HL-60 (cell line): ENCODE results near the gene PHTF1.

ENCODE experiments used
- DNase-seq, 2 experiments: peaks; one replicate each; pipeline ENCODE4 v3.0.0-alpha.2; 2010 to 2020; ENCODE audit warnings: low read depth in 1 of 2, low spot score in 1 of 2
- H3K27ac ChIP-seq: fragments of 250-450 bp; sonication (Bioruptor Pico); replicated peaks from 2 replicates; pipeline ENCODE4 v1.5.1; 2020; ENCODE audit warnings: mild to moderate bottlenecking, moderate library complexity
- H3K27me3 ChIP-seq: fragments of 250-450 bp; sonication (Bioruptor Pico); 2 replicates; pipeline ENCODE4 v1.5.1; 2021; ENCODE audit warnings: mild to moderate bottlenecking, moderate library complexity; ENCODE audit not compliant: insufficient read depth, poor library complexity, severe bottlenecking
- H3K4me3 ChIP-seq: replicated peaks from 2 replicates; pipeline ENCODE4 v1.5.1; 2011; ENCODE audit warnings: mild to moderate bottlenecking, control low read depth, low read length; ENCODE audit not compliant: insufficient read depth
- GABPA ChIP-seq: IDR thresholded peaks from 2 replicates; pipeline ENCODE4 v1.6.1; 2012; ENCODE audit warnings: low read depth
- POLR2AphosphoS5 ChIP-seq: IDR thresholded peaks from 2 replicates; pipeline ENCODE4 v1.6.1; 2012; ENCODE audit warnings: low read depth
- SPI1 ChIP-seq: IDR thresholded peaks from 2 replicates; pipeline ENCODE4 v1.6.1; 2012; ENCODE audit warnings: low read depth, mild to moderate bottlenecking, borderline replicate concordance
- TF ChIP-seq, protein P1 (sequence below): IDR thresholded peaks from 2 replicates; pipeline ENCODE4 v1.6.1; 2012; ENCODE audit warnings: low read depth; ENCODE audit not compliant: insufficient replicate concordance
- TF ChIP-seq, protein P2 (sequence below): IDR thresholded peaks from one replicate; pipeline ENCODE4 v1.5.1; 2011; ENCODE audit warnings: low read length, control low read depth, inconsistent platforms; ENCODE audit not compliant: insufficient read depth

Gene PHTF1

DNA sequence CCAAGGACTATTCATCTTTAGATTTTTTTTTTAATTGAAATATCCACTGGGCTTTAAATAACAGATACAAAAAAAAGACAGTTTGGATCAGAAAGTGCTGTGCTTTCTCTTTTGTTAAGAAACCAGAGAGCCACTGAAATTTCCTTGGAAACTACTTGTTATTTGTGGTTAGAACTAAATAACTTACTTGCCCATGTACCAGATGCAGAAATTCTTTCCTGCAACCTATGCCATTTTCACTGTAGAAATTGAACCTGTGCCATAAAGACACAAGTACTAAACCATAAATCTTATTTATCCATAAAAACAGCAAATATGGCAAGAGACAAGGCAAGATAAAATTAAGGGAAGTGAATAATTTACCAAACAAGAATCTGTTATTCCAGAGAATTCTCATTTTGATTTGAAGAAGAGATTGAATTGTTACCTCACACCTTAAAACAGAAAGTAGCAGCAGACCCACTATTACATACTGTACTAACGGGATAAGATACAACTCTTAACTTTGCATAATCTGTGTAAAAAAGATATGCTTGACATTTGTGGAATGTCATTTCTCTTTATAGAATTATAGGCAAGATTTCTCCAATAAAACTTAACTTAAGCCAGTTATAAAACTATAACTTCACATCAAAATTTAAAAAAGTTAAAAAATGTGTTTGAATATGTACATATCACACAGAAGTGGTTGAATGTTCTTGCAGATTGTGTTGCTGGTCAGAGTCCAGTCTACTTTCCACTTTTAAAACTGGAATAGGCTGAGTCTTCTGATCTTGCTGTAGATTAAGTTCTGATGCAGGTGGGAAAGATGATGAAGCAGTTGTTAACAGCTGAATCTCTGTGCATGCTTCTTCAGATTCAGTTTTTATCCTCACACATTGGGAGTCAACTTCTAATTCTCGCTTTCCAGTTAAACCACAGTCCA lies 6.3 kb upstream of the PHTF1 start:
- no peak overlapping the region for H3K27ac ChIP-seq
- H3K27me3 ChIP-seq, result no peaks in the 10 kb centered on the region
- no peak overlapping the region for H3K4me3 ChIP-seq
- DNase-seq, result no peak
- TF ChIP-seq SPI1, result no peak
- no peak for TF ChIP-seq POLR2AphosphoS5
- TF ChIP-seq, protein P1, sequence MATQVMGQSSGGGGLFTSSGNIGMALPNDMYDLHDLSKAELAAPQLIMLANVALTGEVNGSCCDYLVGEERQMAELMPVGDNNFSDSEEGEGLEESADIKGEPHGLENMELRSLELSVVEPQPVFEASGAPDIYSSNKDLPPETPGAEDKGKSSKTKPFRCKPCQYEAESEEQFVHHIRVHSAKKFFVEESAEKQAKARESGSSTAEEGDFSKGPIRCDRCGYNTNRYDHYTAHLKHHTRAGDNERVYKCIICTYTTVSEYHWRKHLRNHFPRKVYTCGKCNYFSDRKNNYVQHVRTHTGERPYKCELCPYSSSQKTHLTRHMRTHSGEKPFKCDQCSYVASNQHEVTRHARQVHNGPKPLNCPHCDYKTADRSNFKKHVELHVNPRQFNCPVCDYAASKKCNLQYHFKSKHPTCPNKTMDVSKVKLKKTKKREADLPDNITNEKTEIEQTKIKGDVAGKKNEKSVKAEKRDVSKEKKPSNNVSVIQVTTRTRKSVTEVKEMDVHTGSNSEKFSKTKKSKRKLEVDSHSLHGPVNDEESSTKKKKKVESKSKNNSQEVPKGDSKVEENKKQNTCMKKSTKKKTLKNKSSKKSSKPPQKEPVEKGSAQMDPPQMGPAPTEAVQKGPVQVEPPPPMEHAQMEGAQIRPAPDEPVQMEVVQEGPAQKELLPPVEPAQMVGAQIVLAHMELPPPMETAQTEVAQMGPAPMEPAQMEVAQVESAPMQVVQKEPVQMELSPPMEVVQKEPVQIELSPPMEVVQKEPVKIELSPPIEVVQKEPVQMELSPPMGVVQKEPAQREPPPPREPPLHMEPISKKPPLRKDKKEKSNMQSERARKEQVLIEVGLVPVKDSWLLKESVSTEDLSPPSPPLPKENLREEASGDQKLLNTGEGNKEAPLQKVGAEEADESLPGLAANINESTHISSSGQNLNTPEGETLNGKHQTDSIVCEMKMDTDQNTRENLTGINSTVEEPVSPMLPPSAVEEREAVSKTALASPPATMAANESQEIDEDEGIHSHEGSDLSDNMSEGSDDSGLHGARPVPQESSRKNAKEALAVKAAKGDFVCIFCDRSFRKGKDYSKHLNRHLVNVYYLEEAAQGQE, result no peak
- TF ChIP-seq GABPA, result no peak
- TF ChIP-seq, protein P2, sequence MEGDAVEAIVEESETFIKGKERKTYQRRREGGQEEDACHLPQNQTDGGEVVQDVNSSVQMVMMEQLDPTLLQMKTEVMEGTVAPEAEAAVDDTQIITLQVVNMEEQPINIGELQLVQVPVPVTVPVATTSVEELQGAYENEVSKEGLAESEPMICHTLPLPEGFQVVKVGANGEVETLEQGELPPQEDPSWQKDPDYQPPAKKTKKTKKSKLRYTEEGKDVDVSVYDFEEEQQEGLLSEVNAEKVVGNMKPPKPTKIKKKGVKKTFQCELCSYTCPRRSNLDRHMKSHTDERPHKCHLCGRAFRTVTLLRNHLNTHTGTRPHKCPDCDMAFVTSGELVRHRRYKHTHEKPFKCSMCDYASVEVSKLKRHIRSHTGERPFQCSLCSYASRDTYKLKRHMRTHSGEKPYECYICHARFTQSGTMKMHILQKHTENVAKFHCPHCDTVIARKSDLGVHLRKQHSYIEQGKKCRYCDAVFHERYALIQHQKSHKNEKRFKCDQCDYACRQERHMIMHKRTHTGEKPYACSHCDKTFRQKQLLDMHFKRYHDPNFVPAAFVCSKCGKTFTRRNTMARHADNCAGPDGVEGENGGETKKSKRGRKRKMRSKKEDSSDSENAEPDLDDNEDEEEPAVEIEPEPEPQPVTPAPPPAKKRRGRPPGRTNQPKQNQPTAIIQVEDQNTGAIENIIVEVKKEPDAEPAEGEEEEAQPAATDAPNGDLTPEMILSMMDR, result no peak

DNA sequence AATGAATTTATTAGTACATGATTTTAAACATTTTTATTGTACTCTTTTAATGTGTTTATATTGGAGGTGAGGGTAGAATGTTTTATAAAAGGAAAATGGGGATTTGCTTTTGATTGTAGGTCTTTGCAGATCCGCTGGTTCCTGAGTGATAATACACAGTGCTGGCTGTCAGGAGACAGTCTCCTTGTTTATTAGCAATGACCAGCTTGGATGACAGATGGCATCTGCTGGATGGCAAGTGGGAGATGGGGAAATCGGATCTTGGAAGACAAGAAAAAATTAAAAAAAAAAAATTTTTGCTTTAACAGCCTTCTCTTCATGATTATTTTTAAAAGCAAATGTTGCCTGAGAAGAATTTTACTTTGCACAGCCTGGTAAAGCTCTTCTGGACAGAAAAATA lies 4.4 kb upstream of the PHTF1 start:
- TF ChIP-seq SPI1, result no peak
- TF ChIP-seq, protein P2, result no peak
- Histone ChIP-seq H3K4me3 (no peak overlapping the region), H3K27me3 (no peaks in the 10 kb centered on the region), H3K27ac (no peak overlapping the region)
- DNase-seq, result no peak

DNA sequence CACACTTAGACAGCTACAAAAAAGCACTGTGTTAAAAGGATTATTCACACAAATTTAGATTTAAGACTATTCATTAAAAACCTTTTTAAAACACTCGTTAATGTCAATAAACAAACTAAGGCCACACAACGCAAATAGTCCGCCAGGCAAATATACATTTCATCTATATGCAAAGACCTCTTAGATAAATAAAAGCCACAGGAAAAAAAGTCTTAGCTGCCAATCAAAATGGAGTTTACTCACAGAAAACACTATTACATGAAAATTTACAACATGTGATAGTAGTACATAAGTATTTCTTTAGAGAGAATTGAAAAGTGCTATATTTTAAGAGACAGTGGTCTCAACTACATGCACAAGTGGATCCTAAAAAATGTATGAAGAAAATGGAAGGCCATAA lies 2.7 kb upstream of the PHTF1 start:
- DNase-seq, result no peak
- TF ChIP-seq, protein P2, result no peak
- TF ChIP-seq SPI1 (no peak), GABPA (no peak)
- no peak overlapping the region for H3K4me3 ChIP-seq

DNA sequence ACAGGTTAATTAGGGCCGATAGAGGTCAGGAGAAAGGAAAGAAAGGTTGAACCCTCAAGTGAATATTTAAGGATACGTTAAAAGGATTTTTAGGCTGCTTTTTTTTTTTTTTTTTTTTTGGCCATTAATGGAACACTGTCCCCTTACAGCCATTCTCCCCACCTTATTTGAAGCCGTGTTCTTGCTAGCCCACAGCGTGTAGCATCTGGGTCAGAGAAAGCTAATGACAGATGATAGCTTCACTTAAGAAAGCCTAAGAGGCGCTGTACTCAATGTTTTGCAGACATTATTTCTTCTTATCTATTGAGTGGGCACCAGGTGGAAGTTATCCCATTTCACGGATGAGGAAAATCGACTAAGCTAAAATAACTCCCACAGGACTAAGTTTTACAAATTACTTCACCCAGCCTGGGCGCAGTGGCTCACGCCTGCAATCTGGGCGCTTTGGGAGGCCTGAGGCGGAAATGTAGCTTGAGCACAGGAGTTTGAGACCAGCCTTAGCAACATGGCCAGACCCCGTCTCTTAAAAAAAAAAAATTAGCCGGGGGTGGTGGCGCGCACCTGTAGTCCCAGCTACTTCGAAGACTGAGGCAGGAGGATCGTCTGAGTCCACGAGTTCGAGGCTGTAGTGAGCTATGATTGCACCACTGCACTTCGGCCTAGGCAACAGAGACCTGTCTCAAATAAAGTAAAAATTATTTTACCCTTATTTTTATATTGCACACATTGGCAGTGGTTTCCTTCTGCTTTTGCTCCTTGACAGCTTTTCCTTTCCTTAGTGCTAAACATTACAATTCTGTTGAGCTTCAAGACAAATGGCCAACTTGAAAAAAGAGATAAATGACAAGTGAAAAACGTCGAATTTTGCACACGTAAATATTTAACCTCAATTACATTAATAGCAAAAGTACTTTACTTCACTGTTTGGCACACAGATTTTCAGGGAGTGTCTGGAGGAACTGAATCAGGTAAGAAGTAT lies 1.1 kb upstream of the PHTF1 start:
- no peaks in the 10 kb centered on the region for H3K27me3 ChIP-seq
- peak in 1 of 2 experiments; percentile 8 for DNase-seq
- H3K4me3 ChIP-seq, result peak overlapping the region; percentile 80
- no peak for TF ChIP-seq SPI1
- no peak for TF ChIP-seq POLR2AphosphoS5
- TF ChIP-seq GABPA, result no peak
- H3K27ac ChIP-seq, result peak overlapping the region; percentile 94

More for the DNA sequence above, 2.7 kb upstream of the PHTF1 start:
- Histone ChIP-seq H3K27me3 (no peaks in the 10 kb centered on the region), H3K27ac (no peak overlapping the region)
